Measurements from ENCODE around the gene ERI3.

GRCh38 chr1:44208226-44208625, 146.8 kb downstream of the ERI3 start:
- TF ChIP-seq CTCF (IDR thresholded peaks at IDR 0.05; ENCODE audit: low read length): no peak
- no peak for TF ChIP-seq EZH2 (IDR thresholded peaks at IDR 0.05; ENCODE audit: borderline replicate concordance, low read length)
